IMR-90 (cell line): ENCODE results near the gene APAF1.

Experiments used
- FOS ChIP-seq: fragments of 150-350 bp; IDR thresholded peaks from 2 replicates; pipeline ENCODE4 v1.6.1; 2016; ENCODE audit warnings: low read depth, low read length
- MAFK ChIP-seq: IDR thresholded peaks from 2 replicates; pipeline ENCODE4 v1.6.1; 2012; ENCODE audit warnings: low read depth, low read length, improper control_type of control experiment
- POLR2A ChIP-seq: IDR thresholded peaks from 2 replicates; pipeline ENCODE4 v1.6.1; 2012; ENCODE audit warnings: mild to moderate bottlenecking, low read depth, low read length
- RCOR1 ChIP-seq: IDR thresholded peaks from 2 replicates; pipeline ENCODE4 v1.6.1; 2012; ENCODE audit warnings: mild to moderate bottlenecking, low read length, improper control_type of control experiment; ENCODE audit not compliant: insufficient replicate concordance
- RFX5 ChIP-seq: IDR thresholded peaks from 2 replicates; pipeline ENCODE4 v1.8.0; 2012; ENCODE audit warnings: low read depth, mild to moderate bottlenecking, low read length, moderate library complexity
- TF ChIP-seq, protein P1 (sequence below): conservative IDR thresholded peaks from 2 replicates; pipeline ENCODE4 v1.5.1; 2012; ENCODE audit warnings: mild to moderate bottlenecking, low read depth, low read length, improper control_type of control experiment

DNA sequence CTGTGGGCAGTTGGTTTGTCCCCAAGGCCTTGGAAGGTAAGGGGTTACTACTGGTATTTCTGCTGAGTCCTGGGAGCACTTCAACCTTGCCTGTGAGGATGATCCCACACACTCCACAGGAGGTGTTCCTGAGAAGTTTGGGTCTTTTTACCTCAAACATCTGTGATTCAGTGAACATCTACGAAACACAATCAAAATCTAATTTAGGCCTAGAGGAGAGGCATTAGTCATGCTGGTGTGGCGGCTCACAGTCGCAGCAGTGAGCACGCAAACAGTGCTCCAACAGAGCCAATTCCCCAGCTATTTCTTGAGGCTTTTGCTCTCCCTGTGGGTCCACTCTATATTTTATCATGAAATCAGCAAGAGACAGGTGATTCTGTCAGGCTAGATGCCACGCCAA, 107.6 kb downstream of the APAF1 start:
- TF ChIP-seq, protein P1, sequence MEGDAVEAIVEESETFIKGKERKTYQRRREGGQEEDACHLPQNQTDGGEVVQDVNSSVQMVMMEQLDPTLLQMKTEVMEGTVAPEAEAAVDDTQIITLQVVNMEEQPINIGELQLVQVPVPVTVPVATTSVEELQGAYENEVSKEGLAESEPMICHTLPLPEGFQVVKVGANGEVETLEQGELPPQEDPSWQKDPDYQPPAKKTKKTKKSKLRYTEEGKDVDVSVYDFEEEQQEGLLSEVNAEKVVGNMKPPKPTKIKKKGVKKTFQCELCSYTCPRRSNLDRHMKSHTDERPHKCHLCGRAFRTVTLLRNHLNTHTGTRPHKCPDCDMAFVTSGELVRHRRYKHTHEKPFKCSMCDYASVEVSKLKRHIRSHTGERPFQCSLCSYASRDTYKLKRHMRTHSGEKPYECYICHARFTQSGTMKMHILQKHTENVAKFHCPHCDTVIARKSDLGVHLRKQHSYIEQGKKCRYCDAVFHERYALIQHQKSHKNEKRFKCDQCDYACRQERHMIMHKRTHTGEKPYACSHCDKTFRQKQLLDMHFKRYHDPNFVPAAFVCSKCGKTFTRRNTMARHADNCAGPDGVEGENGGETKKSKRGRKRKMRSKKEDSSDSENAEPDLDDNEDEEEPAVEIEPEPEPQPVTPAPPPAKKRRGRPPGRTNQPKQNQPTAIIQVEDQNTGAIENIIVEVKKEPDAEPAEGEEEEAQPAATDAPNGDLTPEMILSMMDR, result no peak
- no peak for TF ChIP-seq RFX5
- no peak for TF ChIP-seq RCOR1
- 0 out of 2 replicates have a peak, but pooled peaks have one; percentile 26 for TF ChIP-seq FOS
- 0 out of 2 replicates have a peak, but pooled peaks have one; percentile 18 for TF ChIP-seq MAFK
- TF ChIP-seq POLR2A, result no peak
